ENCODE measurements around the gene KATNAL1. TPM values are rescaled to one million over a fixed set of nuclear protein-coding genes. Genes with fewer than 3 reads are reported as not detected.
A peak's percentile ranks its signal among the peaks of the same experiment; 100 is the strongest.

Gene KATNAL1
- polyA plus RNA-seq (2012; ENCODE audit: missing spikeins) = 11.2 TPM

- FAIRE-seq = no peak
- no peak for TF ChIP-seq TAF1 (IDR thresholded peaks at IDR 0.05; ENCODE audit: borderline replicate concordance, low read depth, low read length)
- peak; percentile 58 for TF ChIP-seq POLR2AphosphoS5 (IDR thresholded peaks at IDR 0.05; ENCODE audit: low read depth, low read length)
- TF ChIP-seq POLR2A (IDR thresholded peaks at IDR 0.05; ENCODE audit: low read depth, low read length) = peak; percentile 61; the same call in 1 of the 2 replicates
Measured at GRCh38 chr13:30307194-30307970, at the start of gene KATNAL1. KATNAL1 (minus strand) TSS chr13:30307551; CDS start chr13:30283777, 23,774 bp downstream.

GRCh38 chr13:30355839-30356238, 48.5 kb upstream of the KATNAL1 start:
- no peak for TF ChIP-seq POLR2AphosphoS5 (IDR thresholded peaks at IDR 0.05; ENCODE audit: low read depth, low read length)
- TF ChIP-seq TAF1 (IDR thresholded peaks at IDR 0.05; ENCODE audit: borderline replicate concordance, low read depth, low read length) = no peak
- no peak for TF ChIP-seq POLR2A (IDR thresholded peaks at IDR 0.05; ENCODE audit: low read depth, low read length)
- DNase-seq (ENCODE audit: insufficient read length) (no peak), FAIRE-seq (no peak)

More at GRCh38 chr13:30307194-30307970, at the start of gene KATNAL1:
- peak; percentile 58 for DNase-seq (ENCODE audit: insufficient read length)

- peak; percentile 43 for DNase-seq (ENCODE audit: insufficient read length)
- TF ChIP-seq POLR2AphosphoS5 (IDR thresholded peaks at IDR 0.05; ENCODE audit: low read depth, low read length) (no peak), POLR2A (IDR thresholded peaks at IDR 0.05; ENCODE audit: low read depth, low read length) (no peak), TAF1 (IDR thresholded peaks at IDR 0.05; ENCODE audit: borderline replicate concordance, low read depth, low read length) (no peak)
- peak; percentile 36 for FAIRE-seq
Measured at GRCh38 chr13:30355384-30355699, 48.0 kb upstream of the KATNAL1 start.

DNA sequence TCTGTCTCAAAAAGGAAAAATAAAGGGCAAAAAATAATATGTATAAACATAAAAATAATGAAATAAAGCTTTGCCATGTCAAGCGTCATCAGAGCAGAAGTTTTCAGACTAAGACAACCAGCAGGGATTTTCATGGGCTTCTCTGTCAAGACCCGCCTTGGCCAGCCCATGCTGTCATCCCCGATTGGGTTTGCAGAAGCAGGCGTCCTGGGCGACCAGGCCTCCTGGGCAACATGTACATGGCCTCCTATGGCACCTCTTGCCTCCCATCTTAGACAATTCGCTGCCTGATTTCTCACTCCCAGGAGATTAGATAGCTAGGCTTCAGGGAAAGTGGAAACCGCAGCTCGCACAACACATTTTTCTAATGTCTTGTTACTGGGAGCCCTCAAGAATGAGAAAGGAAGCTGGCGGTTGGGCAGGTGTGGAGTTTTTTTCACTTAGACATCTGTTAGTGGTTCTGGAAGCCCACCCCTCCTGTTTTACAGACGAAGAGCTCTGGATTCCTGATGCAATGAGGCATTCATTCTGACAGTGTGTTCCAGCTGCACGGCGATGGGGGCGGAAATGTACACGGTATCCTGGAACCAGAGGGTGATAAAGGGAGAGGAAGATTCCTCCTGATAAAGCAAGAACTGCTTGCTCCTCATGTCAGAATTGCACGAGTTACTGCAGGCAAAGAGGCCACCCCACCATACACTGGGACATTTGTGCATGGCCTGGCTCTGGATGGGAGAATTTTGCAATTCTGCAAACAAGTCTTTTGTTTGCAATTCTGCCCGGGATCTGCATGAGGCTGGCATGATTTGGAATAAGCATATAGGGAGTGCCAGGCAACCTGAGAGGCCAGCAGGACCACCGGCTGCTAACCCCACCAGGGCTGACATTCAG, 47.4 kb upstream of the KATNAL1 start:
- DNase-seq (ENCODE audit: insufficient read length) (no peak), FAIRE-seq (peak; percentile 36)
- TF ChIP-seq POLR2A (IDR thresholded peaks at IDR 0.05; ENCODE audit: low read depth, low read length) = no peak
- no peak for TF ChIP-seq TAF1 (IDR thresholded peaks at IDR 0.05; ENCODE audit: borderline replicate concordance, low read depth, low read length)
- TF ChIP-seq POLR2AphosphoS5 (IDR thresholded peaks at IDR 0.05; ENCODE audit: low read depth, low read length) = no peak

GRCh38 chr13:30353471-30354215, 46.3 kb upstream of the KATNAL1 start:
- FAIRE-seq = no peak
- TF ChIP-seq TAF1 (IDR thresholded peaks at IDR 0.05; ENCODE audit: borderline replicate concordance, low read depth, low read length) (no peak), POLR2A (IDR thresholded peaks at IDR 0.05; ENCODE audit: low read depth, low read length) (no peak), POLR2AphosphoS5 (IDR thresholded peaks at IDR 0.05; ENCODE audit: low read depth, low read length) (no peak)
- no peak for DNase-seq (ENCODE audit: insufficient read length)

DNA sequence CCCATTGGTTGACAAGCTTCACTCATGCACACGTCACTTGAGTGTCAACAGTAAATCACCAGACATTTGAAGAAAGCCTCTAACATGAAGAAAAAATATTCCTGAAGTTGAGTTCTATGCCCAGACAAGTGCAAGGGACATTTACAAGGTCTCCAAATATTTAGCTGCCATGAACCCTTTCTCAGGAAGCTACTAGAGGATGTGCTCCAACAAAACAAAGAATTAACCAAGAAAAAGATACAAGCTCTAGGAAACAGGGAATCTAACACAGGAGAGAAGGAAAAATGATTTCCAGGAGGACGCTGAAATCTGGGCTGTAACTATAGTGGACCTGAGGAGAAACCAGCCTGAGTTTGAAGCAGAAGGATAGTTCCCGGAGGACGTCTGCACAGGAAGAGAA, 45.7 kb upstream of the KATNAL1 start:
- FAIRE-seq = no peak
- no peak for TF ChIP-seq POLR2AphosphoS5 (IDR thresholded peaks at IDR 0.05; ENCODE audit: low read depth, low read length)
- no peak for TF ChIP-seq POLR2A (IDR thresholded peaks at IDR 0.05; ENCODE audit: low read depth, low read length)
- no peak for DNase-seq (ENCODE audit: insufficient read length)

- no peak for FAIRE-seq
- no peak for DNase-seq (ENCODE audit: insufficient read length)
- TF ChIP-seq TAF1 (IDR thresholded peaks at IDR 0.05; ENCODE audit: borderline replicate concordance, low read depth, low read length) (no peak), POLR2A (IDR thresholded peaks at IDR 0.05; ENCODE audit: low read depth, low read length) (no peak), POLR2AphosphoS5 (IDR thresholded peaks at IDR 0.05; ENCODE audit: low read depth, low read length) (no peak)
Measured at GRCh38 chr13:30352121-30352520, 44.8 kb upstream of the KATNAL1 start.

GRCh38 chr13:30346789-30347167, 39.4 kb upstream of the KATNAL1 start:
- FAIRE-seq (no peak), DNase-seq (ENCODE audit: insufficient read length) (no peak)
- TF ChIP-seq POLR2A (IDR thresholded peaks at IDR 0.05; ENCODE audit: low read depth, low read length) = no peak
- TF ChIP-seq POLR2AphosphoS5 (IDR thresholded peaks at IDR 0.05; ENCODE audit: low read depth, low read length) = no peak
- TF ChIP-seq TAF1 (IDR thresholded peaks at IDR 0.05; ENCODE audit: borderline replicate concordance, low read depth, low read length) = no peak

- no peak for FAIRE-seq
- TF ChIP-seq POLR2AphosphoS5 (IDR thresholded peaks at IDR 0.05; ENCODE audit: low read depth, low read length) = no peak
- no peak for TF ChIP-seq POLR2A (IDR thresholded peaks at IDR 0.05; ENCODE audit: low read depth, low read length)
- no peak for TF ChIP-seq TAF1 (IDR thresholded peaks at IDR 0.05; ENCODE audit: borderline replicate concordance, low read depth, low read length)
- DNase-seq (ENCODE audit: insufficient read length) = no peak
Measured at GRCh38 chr13:30346153-30346788, 38.9 kb upstream of the KATNAL1 start.

DNA sequence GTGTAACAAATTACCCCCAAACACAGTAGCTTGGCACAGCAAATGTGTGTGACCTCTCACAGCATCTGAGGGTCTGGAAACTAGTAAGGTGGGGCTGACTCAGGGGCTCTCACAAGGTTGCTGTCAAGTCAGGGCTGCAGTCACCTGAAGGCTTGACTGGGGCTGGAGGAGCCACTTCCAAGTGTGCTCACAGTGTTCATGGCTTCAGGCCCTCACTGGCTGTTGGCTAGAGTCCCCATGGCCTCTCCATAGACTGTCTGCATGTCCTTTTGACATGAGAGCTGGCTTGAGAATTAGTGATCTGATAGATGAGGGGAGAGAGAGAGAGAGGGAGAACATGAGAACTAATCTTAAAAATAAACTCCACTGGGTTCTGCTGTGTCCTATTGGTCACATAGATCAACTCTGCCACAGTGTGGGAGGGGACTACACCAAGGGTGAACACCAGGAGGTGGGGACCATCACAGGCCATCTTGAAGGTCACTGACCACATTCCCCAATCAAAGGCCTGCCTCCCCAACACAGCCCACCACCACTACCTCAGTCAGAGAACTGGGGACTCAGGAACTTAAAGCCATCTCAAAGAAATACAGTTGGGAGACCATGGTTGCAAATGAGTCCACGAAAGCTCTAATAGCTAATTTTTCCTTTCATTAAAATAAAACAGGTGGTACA, 38.2 kb upstream of the KATNAL1 start:
- no peak for DNase-seq (ENCODE audit: insufficient read length)
- no peak for TF ChIP-seq TAF1 (IDR thresholded peaks at IDR 0.05; ENCODE audit: borderline replicate concordance, low read depth, low read length)
- no peak for TF ChIP-seq POLR2AphosphoS5 (IDR thresholded peaks at IDR 0.05; ENCODE audit: low read depth, low read length)
- TF ChIP-seq POLR2A (IDR thresholded peaks at IDR 0.05; ENCODE audit: low read depth, low read length) = no peak
- FAIRE-seq = no peak

Data from GM12892 (cell line).